HUES48 (cell line): ENCODE results near the gene CLIP1.

Source experiments
- H3K27ac ChIP-seq: one replicate; pipeline ENCODE4 v1.7.0; 2013; ENCODE audit warnings: low read depth, low read length, inconsistent platforms
- H3K27me3 ChIP-seq: 2 replicates; pipeline ENCODE4 v1.6.1; 2013; ENCODE audit warnings: mild to moderate bottlenecking, low read length; ENCODE audit not compliant: control insufficient read depth, insufficient read depth
- H3K36me3 ChIP-seq: 2 replicates; pipeline ENCODE4 v1.6.1; 2013; ENCODE audit warnings: low read length; ENCODE audit not compliant: control insufficient read depth, insufficient read depth
- H3K4me1 ChIP-seq: 2 replicates; pipeline ENCODE4 v1.6.1; 2013; ENCODE audit warnings: mild to moderate bottlenecking, low read length; ENCODE audit not compliant: control insufficient read depth, insufficient read depth
- H3K4me3 ChIP-seq: 2 replicates; pipeline ENCODE4 v1.5.1; 2013; ENCODE audit warnings: mild to moderate bottlenecking, low read depth, low read length
- H3K9ac ChIP-seq: 2 replicates; pipeline ENCODE4 v1.6.1; 2013; ENCODE audit warnings: mild to moderate bottlenecking, low read depth, low read length, moderate library complexity
- H3K9me3 ChIP-seq: 2 replicates; pipeline ENCODE4 v1.6.1; 2013; ENCODE audit warnings: low read length; ENCODE audit not compliant: control insufficient read depth, insufficient read depth

Gene CLIP1

DNA sequence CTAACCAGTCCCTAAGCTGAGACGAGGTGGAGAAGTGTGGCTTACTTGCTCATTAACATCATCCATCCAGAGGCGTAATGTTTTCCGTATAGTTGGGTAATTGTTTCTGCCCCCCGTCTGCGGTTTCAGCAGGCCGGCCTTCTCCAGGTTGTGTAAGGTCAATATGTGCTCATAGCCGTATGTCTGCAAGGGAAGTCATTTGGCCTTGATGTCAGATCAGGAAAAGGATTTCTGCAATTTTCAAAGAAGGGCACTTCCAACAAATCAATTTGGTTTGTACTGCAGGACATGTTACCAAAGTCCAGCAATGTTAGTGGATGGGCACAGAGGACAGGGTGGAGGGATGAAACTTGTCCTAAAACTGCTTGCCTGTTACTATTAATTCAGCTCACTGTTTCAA lies 186.7 kb downstream of the CLIP1 start:
- no peak overlapping the region for H3K9ac ChIP-seq
- no peaks in the 10 kb centered on the region for H3K27me3 ChIP-seq
- H3K4me1 ChIP-seq = no peaks in the 10 kb centered on the region
- H3K36me3 ChIP-seq = peaks cover 56% of the 10 kb centered on the region
- no peak overlapping the region for H3K27ac ChIP-seq
- no peaks in the 10 kb centered on the region for H3K9me3 ChIP-seq
- no peak overlapping the region for H3K4me3 ChIP-seq

DNA sequence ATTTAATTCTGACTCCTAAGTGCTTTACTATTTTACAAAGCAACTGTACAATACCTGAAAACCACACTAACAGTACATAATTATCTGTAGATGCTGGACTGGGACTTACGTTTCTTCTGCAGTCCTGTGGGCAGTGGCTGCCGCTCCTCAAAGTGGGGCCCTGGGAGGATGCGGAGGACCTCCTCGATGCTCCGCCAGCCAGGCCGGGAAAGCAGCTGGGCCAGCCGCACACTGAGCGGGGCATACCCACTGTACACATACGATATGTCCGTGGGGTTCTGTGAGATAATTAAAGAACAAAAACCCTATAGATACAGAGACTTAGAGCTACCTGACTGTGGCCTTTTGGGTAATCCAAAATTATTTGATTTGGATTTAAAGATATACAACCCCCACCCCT lies 189.8 kb downstream of the CLIP1 start:
- Histone ChIP-seq H3K27me3 (no peaks in the 10 kb centered on the region), H3K9me3 (no peaks in the 10 kb centered on the region), H3K9ac (no peak overlapping the region), H3K4me1 (no peaks in the 10 kb centered on the region), H3K4me3 (no peak overlapping the region), H3K27ac (no peak overlapping the region), H3K36me3 (peaks cover 43% of the 10 kb centered on the region)

DNA sequence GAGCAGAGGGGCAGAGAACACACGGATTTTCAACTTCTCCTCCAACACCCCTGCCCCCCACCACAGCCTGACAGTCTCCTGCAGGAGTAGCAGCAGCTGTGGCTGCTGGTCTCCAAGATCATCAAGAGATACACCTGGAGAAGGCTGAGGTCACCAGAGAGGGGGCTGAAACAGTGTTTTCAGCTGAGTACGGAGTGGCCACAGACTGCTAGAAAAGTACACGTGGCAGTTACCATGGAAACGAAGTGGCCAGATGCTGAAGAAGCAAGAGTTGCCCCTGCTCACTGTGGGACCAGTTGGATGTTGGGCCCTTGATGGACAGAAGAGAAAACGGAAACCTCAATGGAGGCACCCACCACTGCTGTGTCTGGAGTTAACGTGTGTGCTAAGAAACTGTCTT lies 191.7 kb downstream of the CLIP1 start:
- Histone ChIP-seq H3K9ac (no peak overlapping the region), H3K27ac (no peak overlapping the region), H3K4me3 (no peak overlapping the region), H3K4me1 (no peaks in the 10 kb centered on the region), H3K27me3 (no peaks in the 10 kb centered on the region), H3K36me3 (peaks cover 41% of the 10 kb centered on the region), H3K9me3 (no peaks in the 10 kb centered on the region)

DNA sequence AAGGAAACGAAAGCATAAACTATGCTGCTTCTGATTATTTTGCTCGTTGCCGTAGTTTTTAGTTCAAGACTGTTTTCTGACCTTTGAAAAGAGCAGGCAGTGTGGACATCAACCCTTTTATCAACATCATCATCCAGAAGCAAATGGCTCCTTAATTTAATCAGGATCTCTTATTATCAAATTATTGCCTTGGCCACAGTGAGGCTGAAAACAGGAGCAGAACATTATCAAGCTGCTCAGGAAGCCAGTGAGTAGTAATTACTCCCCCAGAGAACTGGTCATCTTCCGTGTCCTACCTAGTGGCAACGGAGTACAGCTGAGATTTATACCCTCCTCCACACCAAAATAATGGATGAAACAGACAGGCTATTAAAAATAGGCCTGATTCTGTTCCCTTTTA lies 194.4 kb downstream of the CLIP1 start:
- no peak overlapping the region for H3K4me3 ChIP-seq
- H3K4me1 ChIP-seq = peaks cover 4% of the 10 kb centered on the region; the same call in 1 of the 2 replicates
- no peak overlapping the region for H3K9ac ChIP-seq

DNA sequence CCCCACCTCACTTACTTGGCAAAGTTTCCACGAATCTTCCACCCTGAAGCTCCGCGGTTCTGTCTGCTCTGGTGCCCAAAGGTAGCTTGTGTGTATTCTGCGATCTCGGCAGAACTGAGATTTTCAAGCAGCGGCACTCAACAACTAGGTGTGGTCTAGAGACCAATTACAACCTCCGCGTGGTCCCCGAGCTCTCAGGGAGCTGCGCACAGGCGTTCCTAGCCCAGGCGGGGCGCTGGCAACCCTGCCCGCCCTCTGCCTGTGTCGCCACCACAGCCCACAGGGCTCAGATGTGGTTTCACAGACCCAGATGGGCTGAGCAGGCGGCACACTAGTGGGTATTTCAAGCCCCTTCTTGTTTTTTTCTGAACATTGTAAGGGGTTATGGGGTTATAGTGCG lies 195.1 kb downstream of the CLIP1 start:
- H3K27me3 ChIP-seq = no peaks in the 10 kb centered on the region

More for the DNA sequence above, 194.4 kb downstream of the CLIP1 start:
- no peaks in the 10 kb centered on the region for H3K9me3 ChIP-seq
- H3K27me3 ChIP-seq = no peaks in the 10 kb centered on the region
- peaks cover 30% of the 10 kb centered on the region for H3K36me3 ChIP-seq
- H3K27ac ChIP-seq = no peak overlapping the region

DNA sequence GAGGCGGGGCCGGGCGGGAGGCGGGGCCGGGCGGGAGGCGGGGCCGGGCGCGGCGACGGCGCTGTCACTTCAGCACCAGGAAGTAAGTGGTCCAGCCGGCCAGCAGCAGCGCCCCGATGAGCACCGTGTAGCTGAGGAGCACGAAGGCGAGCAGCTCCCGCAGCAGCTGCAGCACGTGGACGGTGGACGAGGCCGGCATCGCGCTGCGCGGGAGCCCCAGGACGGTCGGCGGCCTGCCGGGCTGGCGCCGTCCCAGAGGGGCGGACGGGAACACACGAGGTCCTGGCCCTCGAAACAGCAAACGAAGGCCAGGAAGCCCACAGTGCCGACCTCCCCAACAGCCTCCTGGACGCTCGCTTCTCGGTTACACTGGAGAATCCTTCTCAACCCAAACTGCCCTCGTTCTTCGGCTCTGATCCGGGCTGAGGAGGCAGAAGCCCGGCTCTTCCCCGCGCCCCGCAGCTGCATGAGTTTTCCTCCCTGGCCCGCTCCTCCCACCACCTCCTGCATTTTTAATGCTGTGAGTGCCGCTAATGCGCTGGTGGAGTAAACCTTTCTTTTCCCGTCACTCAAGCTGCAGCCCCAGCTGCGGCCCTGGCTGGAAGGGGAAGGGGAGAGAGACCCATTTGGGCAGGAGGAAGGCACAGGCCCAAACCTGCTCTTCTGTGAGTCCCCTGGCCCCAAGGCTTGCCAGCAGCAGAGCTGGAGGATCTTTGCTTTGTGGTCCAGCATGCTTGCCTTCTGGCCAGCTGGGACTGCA lies 195.9 kb downstream of the CLIP1 start:
- no peak overlapping the region for H3K27ac ChIP-seq
- no peaks in the 10 kb centered on the region for H3K27me3 ChIP-seq
- H3K9ac ChIP-seq = no peak overlapping the region
- H3K9me3 ChIP-seq = no peaks in the 10 kb centered on the region
- H3K4me3 ChIP-seq = peak overlapping the region; percentile 51
- peaks cover 34% of the 10 kb centered on the region for H3K36me3 ChIP-seq
- peaks cover 4% of the 10 kb centered on the region; the same call in 1 of the 2 replicates for H3K4me1 ChIP-seq

More for the DNA sequence above, 195.1 kb downstream of the CLIP1 start:
- Histone ChIP-seq H3K27ac (no peak overlapping the region), H3K4me3 (no peak overlapping the region), H3K4me1 (peaks cover 4% of the 10 kb centered on the region; the same call in 1 of the 2 replicates), H3K9ac (no peak overlapping the region), H3K36me3 (peaks cover 37% of the 10 kb centered on the region), H3K9me3 (no peaks in the 10 kb centered on the region)

DNA sequence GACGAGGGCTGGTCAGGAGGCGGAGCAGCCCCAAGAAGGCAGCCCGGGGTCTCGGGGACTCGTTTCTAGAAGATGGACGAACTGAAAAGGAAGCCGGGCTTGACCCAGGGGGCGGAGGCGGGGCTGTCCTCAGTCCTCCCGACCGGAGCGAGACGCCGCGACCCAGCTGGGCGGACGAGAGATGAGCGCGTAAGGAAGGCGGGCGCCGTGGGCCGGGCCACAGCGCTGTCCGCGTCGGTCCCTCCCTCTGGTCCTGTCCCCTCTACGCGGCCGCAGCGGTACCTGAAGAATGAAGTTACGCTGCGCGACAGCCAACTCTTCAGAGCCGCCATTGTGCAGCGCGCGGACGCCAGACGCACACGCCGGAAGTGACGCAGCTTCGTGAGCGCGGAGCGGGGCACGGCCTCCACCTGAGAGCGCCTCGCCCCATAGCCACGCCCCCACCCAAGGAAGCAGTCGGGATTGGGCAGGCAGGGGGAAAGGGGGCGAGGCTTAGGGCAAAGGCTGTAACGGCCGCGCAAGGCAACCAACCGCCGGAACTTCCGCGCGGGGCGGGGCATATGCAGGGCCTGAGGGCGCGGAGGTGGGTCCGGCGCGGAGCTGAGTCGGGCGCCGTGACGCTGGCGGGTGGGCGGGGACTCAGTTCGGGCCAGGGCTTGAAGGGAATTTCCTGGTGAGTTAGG lies 196.6 kb downstream of the CLIP1 start, which contains the start of gene DIABLO:
DIABLO (minus strand) TSS at position 370 of the 683 bp plus-strand sequence; CDS start at position 332, 38 bp downstream.
- Histone ChIP-seq H3K36me3 (peaks cover 34% of the 10 kb centered on the region), H3K4me3 (peak within 1 kb of the TSS; percentile 99), H3K9ac (peak within 1 kb of the TSS; percentile 88), H3K27ac (peak within 1 kb of the TSS; percentile 95), H3K4me1 (peaks cover 4% of the 10 kb centered on the region; the same call in 1 of the 2 replicates), H3K27me3 (no peaks in the 10 kb centered on the region), H3K9me3 (no peaks in the 10 kb centered on the region)
